GM19372 (cell line): Measurements from ENCODE around the gene MAP3K21.

Experiments used
- ATAC-seq: cut with Tn5 transposase; IDR thresholded peaks from one replicate; pipeline ENCODE4 v1.9.1; 2021; ENCODE audit warnings: mild to moderate bottlenecking, low read depth, moderate library complexity; ENCODE audit not compliant: unreplicated experiment

Gene MAP3K21

GRCh38 chr1:233356705-233356987, 29.1 kb downstream of the MAP3K21 start:
- peak; percentile 22 for ATAC-seq

- ATAC-seq: no peak
Measured at GRCh38 chr1:233357595-233358397, 30.3 kb downstream of the MAP3K21 start.

- no peak for ATAC-seq
Measured at GRCh38 chr1:233359431-233359830, 31.9 kb downstream of the MAP3K21 start.

GRCh38 chr1:233359905-233360304, 32.4 kb downstream of the MAP3K21 start:
- no peak for ATAC-seq

- ATAC-seq: no peak
Measured at GRCh38 chr1:233360525-233361102, 33.1 kb downstream of the MAP3K21 start.

- no peak for ATAC-seq
Measured at GRCh38 chr1:233361876-233362275, 34.4 kb downstream of the MAP3K21 start.

GRCh38 chr1:233362743-233363142, 35.2 kb downstream of the MAP3K21 start:
- no peak for ATAC-seq

GRCh38 chr1:233364026-233364425, 36.5 kb downstream of the MAP3K21 start:
- no peak for ATAC-seq

GRCh38 chr1:233364695-233365539, 37.4 kb downstream of the MAP3K21 start:
- ATAC-seq: no peak

GRCh38 chr1:233366575-233366974, 39.1 kb downstream of the MAP3K21 start:
- ATAC-seq: no peak

- no peak for ATAC-seq
Measured at GRCh38 chr1:233367057-233367803, 39.7 kb downstream of the MAP3K21 start.

- no peak for ATAC-seq
Measured at GRCh38 chr1:233368106-233368788, 40.7 kb downstream of the MAP3K21 start.

GRCh38 chr1:233368789-233369130, 41.2 kb downstream of the MAP3K21 start:
- ATAC-seq: no peak

GRCh38 chr1:233372218-233373120, 44.9 kb downstream of the MAP3K21 start:
- no peak for ATAC-seq

GRCh38 chr1:233373226-233373625, 45.7 kb downstream of the MAP3K21 start:
- ATAC-seq: no peak

GRCh38 chr1:233375653-233376052, 48.1 kb downstream of the MAP3K21 start:
- ATAC-seq: no peak

GRCh38 chr1:233376382-233377110, 49.0 kb downstream of the MAP3K21 start:
- ATAC-seq: no peak

GRCh38 chr1:233379869-233380438, 52.4 kb downstream of the MAP3K21 start:
- no peak for ATAC-seq
